GM12878 (cell line): ENCODE data around the gene MBD3L2B. TPM values are rescaled to one million over a fixed set of nuclear protein-coding genes. Genes with fewer than 3 reads are reported as not detected.

Experiments used
- ATAC-seq: fragments of 200-7000 bp; cut with Tn5 transposase; 3 replicates; pipeline ENCODE4 v1.9.1; 2020; ENCODE audit warnings: mild to moderate bottlenecking, moderate library complexity
- BruUV-seq: library from RNA; stranded (reverse); fragments of 400-500 nt; replicated peaks from 2 replicates; lab custom pipeline; 2021; lab: Mats Ljungman, UMichigan
- CTCF ChIA-PET: fragments of 300-600 bp; sonication (Branson Sonifier 250); formaldehyde crosslinking; extraction: SDS; loops from one replicate; lab custom pipeline; 2021; ENCODE audit warnings: inconsistent platforms; lab: Yijun Ruan, JAX
- POLR2A ChIA-PET: fragments of 350-600 bp; formaldehyde crosslinking; extraction: SDS; loops from one replicate; lab custom pipeline; 2021; ENCODE audit warnings: inconsistent platforms; lab: Charles Lee
- RAD21 ChIA-PET: fragments of 300-600 bp; sonication (Branson Sonifier 250); formaldehyde crosslinking; loops from one replicate; lab custom pipeline; 2023; ENCODE audit warnings: antibody characterized with exemption; ENCODE audit not compliant: unreplicated experiment; lab: Charles Lee
- SMC1A ChIA-PET: fragments of 300-600 bp; sonication (Branson Sonifier 250); formaldehyde crosslinking; loops from one replicate; lab custom pipeline; 2023; ENCODE audit not compliant: unreplicated experiment, uncharacterized antibody; lab: Charles Lee
- DNase-seq: peaks from one replicate; pipeline ENCODE4 v3.0.0-alpha.2; 2011; ENCODE audit warnings: low read depth, low spot score
- FAIRE-seq: peaks from 3 replicates; lab custom pipeline; 2011; peaks lifted over from hg19 to GRCh38; lab: Jason Lieb, UNC
- H2AFZ ChIP-seq: 2 replicates; pipeline ENCODE4 v1.6.0; 2011; ENCODE audit warnings: low read depth, low read length, control low read depth; ENCODE audit not compliant: control insufficient read depth
- H3K27ac ChIP-seq: 2 replicates; pipeline ENCODE4 v1.5.1; 2011; ENCODE audit warnings: control low read depth; ENCODE audit not compliant: control insufficient read depth, insufficient read depth
- H3K27me3 ChIP-seq, 2 experiments: replicated peaks in 1 of 2; 2 replicates each; pipeline versions ENCODE4 v1.6.0 to v1.6.1; 2011; ENCODE audit warnings: low read length in 1 of 2; ENCODE audit not compliant: control insufficient read depth in 2 of 2, insufficient read depth in 2 of 2
- H3K36me3 ChIP-seq, 2 experiments: 2 replicates each; pipeline ENCODE4 v1.5.1; 2011; ENCODE audit warnings: low read length in 1 of 2; ENCODE audit not compliant: control insufficient read depth in 2 of 2, insufficient read depth in 2 of 2
- H3K4me1 ChIP-seq: 2 replicates; pipeline ENCODE4 v1.6.1; 2011; ENCODE audit warnings: mild to moderate bottlenecking, low read length, moderate library complexity, mixed read lengths; ENCODE audit not compliant: control insufficient read depth, insufficient read depth
- H3K4me2 ChIP-seq: 2 replicates; pipeline ENCODE4 v1.6.0; 2011; ENCODE audit warnings: control low read depth; ENCODE audit not compliant: control insufficient read depth, insufficient read depth
- H3K4me3 ChIP-seq: fragments of 200-600 bp; sonication (generic); 2 replicates; pipeline ENCODE4 v1.5.1; 2016
- H3K79me2 ChIP-seq: 2 replicates; pipeline ENCODE4 v1.6.0; 2011; ENCODE audit warnings: low read length; ENCODE audit not compliant: control insufficient read depth, insufficient read depth
- H3K9ac ChIP-seq: 2 replicates; pipeline ENCODE4 v1.8.0; 2011; ENCODE audit warnings: low read length, control low read depth, mixed read lengths; ENCODE audit not compliant: control insufficient read depth, insufficient read depth
- H3K9me3 ChIP-seq: replicated peaks from 3 replicates; pipeline ENCODE4 v1.5.1; 2011; ENCODE audit warnings: mild to moderate bottlenecking, low read length; ENCODE audit not compliant: control insufficient read depth, insufficient read depth
- H4K20me1 ChIP-seq: 2 replicates; pipeline ENCODE4 v1.6.0; 2011; ENCODE audit not compliant: control insufficient read depth, insufficient read depth
- FOS ChIP-seq: IDR thresholded peaks from 3 replicates; pipeline ENCODE4 v1.6.1; 2011; ENCODE audit warnings: borderline replicate concordance; ENCODE audit not compliant: insufficient read length; ENCODE audit errors: extremely low read depth
- HCFC1 ChIP-seq: fragments of 150-350 bp; IDR thresholded peaks from 2 replicates; pipeline ENCODE4 v1.6.1; 2014; ENCODE audit warnings: low read length
- IKZF1 ChIP-seq: fragments of 450-650 bp; conservative IDR thresholded peaks from 2 replicates; pipeline ENCODE4 v1.6.1; 2017; ENCODE audit warnings: antibody characterized with exemption, mild to moderate bottlenecking
- IKZF2 ChIP-seq, 2 experiments: fragments of 450-650 bp; IDR thresholded peaks; 2 replicates each; pipeline ENCODE4 v1.6.1; 2017; ENCODE audit warnings: mild to moderate bottlenecking in 2 of 2, moderate library complexity in 2 of 2
- MTA2 ChIP-seq: fragments of 450-650 bp; IDR thresholded peaks from 2 replicates; pipeline ENCODE4 v1.6.1; 2016; ENCODE audit warnings: low read depth, mild to moderate bottlenecking, moderate library complexity
- NRF1 ChIP-seq: conservative IDR thresholded peaks from 2 replicates; pipeline ENCODE4 v1.6.1; 2011; ENCODE audit warnings: mild to moderate bottlenecking, low read depth, low read length, improper control_type of control experiment
- SPI1 ChIP-seq: IDR thresholded peaks from 2 replicates; pipeline ENCODE4 v1.6.1; 2011; ENCODE audit warnings: low read depth, mild to moderate bottlenecking, low read length, moderate library complexity, borderline replicate concordance; ENCODE audit not compliant: insufficient read depth
- SREBF2 ChIP-seq: IDR thresholded peaks from 2 replicates; pipeline ENCODE4 v1.6.1; 2012; ENCODE audit warnings: mild to moderate bottlenecking, low read length
- ZBED1 ChIP-seq: IDR thresholded peaks from 2 replicates; pipeline ENCODE4 v1.6.1; 2016; ENCODE audit warnings: borderline replicate concordance
- ZNF622 ChIP-seq: fragments of 450-650 bp; IDR thresholded peaks from 2 replicates; pipeline ENCODE4 v1.6.1; 2017; ENCODE audit warnings: mild to moderate bottlenecking, inconsistent platforms
- WGBS: methylation state at CpG from one replicate; pipeline ENCODE4 v1.1.6; 2016; ENCODE audit warnings: low lambda C conversion rate; ENCODE audit not compliant: insufficient replicate concordance, insufficient coverage; ENCODE audit errors: missing lambda C conversion rate; 5-methylcytosine and 5-hydroxymethylcytosine counted together
- in situ Hi-C: fragments of 300-500 bp; cut with MboI; formaldehyde crosslinking; loops from 9 replicates; pipeline ENCODE4 v1.14.3; 2018; ENCODE audit warnings: mixed read lengths
- intact Hi-C: fragments of 100-400 bp; cut with micrococcal nuclease; formaldehyde crosslinking; loops from one replicate; pipeline ENCODE4 v1.14.2; 2022; ENCODE audit not compliant: unreplicated experiment
- polyA plus RNA-seq, 11 experiments: library from polyadenylated mRNA; depleted of rRNA in 4 of 11; unstranded in 6 of 11; stranded (reverse) in 5 of 11; fragments of >200 nt; fragmentation: Nextera tagmentation in 4 of 11; fragmentation: Illumina TruSeq in 1 of 11; extraction: Ambion mirVana in 4 of 11; extraction: Trizol in 1 of 11; gene quantifications; 1 replicate in 1 of 11; 2 replicates in 10 of 11; pipeline versions ENCODE4 v1.2.1 to v1.2.3, GENCODE V29; 2011 to 2016; ENCODE audit warnings: inconsistent platforms in 2 of 11, missing spikeins in 2 of 11, low read depth in 1 of 11
- total RNA-seq, 4 experiments: library from RNA; depleted of rRNA in 3 of 4; stranded (reverse); fragments of >200 nt in 3 of 4; fragmentation: Illumina TruSeq in 1 of 4; extraction: Trizol in 1 of 4; gene quantifications; 2 replicates each; pipeline versions ENCODE4 v1.2.1 to v1.2.3, GENCODE V29; 2013 to 2021
- TF ChIP-seq, protein P1 (sequence below): fragments of 450-650 bp; IDR thresholded peaks from 2 replicates; pipeline ENCODE4 v1.6.1; 2017; ENCODE audit warnings: low read depth, mild to moderate bottlenecking, moderate library complexity
- TF ChIP-seq, protein P2 (sequence below): fragments of 450-650 bp; IDR thresholded peaks from 2 replicates; pipeline ENCODE4 v1.6.1; 2017; ENCODE audit warnings: mild to moderate bottlenecking, moderate library complexity

The MBD3L2B gene
- total and polyA plus RNA-seq, 10 of the 15 experiments (the other 5 are each of a cell fraction or from before 2014, with no cell fraction given) = 0.10 TPM; not detected in 9

DNA sequence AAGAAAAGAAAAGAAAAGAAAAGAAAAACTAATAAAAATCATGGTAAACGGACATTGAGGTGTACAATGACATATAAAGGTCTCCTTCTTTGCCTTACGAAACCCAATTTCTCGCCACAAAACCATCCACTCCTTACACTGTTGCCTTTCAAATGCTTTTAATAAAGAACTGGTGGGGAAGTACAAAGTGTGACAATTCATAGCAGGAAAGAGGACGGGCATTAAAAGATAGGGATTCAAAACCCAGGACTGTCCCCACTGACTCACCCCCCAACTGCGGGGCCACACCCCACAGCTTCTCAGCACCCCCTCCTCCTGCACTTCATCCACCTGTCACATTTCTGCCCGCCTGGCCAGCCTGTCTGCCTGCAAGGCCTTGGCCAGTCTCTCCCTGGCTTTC, 2.4 kb downstream of the MBD3L2B start:
- H3K4me3 ChIP-seq = no peak overlapping the region
- no peak for TF ChIP-seq ZBED1
- TF ChIP-seq ZNF622 = no peak
- TF ChIP-seq, protein P1, sequence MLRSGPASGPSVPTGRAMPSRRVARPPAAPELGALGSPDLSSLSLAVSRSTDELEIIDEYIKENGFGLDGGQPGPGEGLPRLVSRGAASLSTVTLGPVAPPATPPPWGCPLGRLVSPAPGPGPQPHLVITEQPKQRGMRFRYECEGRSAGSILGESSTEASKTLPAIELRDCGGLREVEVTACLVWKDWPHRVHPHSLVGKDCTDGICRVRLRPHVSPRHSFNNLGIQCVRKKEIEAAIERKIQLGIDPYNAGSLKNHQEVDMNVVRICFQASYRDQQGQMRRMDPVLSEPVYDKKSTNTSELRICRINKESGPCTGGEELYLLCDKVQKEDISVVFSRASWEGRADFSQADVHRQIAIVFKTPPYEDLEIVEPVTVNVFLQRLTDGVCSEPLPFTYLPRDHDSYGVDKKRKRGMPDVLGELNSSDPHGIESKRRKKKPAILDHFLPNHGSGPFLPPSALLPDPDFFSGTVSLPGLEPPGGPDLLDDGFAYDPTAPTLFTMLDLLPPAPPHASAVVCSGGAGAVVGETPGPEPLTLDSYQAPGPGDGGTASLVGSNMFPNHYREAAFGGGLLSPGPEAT = peak; percentile 42; the same call in 1 of the 2 replicates
- peak; percentile 78 for TF ChIP-seq IKZF1
- TF ChIP-seq SPI1 = no peak
- no peak for TF ChIP-seq SREBF2
- TF ChIP-seq IKZF2 (IDR thresholded peaks at IDR 0.05) = peak; percentile 56 to 71; a peak in 3 of 4 replicates
- no peak for TF ChIP-seq NRF1
- TF ChIP-seq MTA2 = peak; percentile 70
- TF ChIP-seq, protein P2, sequence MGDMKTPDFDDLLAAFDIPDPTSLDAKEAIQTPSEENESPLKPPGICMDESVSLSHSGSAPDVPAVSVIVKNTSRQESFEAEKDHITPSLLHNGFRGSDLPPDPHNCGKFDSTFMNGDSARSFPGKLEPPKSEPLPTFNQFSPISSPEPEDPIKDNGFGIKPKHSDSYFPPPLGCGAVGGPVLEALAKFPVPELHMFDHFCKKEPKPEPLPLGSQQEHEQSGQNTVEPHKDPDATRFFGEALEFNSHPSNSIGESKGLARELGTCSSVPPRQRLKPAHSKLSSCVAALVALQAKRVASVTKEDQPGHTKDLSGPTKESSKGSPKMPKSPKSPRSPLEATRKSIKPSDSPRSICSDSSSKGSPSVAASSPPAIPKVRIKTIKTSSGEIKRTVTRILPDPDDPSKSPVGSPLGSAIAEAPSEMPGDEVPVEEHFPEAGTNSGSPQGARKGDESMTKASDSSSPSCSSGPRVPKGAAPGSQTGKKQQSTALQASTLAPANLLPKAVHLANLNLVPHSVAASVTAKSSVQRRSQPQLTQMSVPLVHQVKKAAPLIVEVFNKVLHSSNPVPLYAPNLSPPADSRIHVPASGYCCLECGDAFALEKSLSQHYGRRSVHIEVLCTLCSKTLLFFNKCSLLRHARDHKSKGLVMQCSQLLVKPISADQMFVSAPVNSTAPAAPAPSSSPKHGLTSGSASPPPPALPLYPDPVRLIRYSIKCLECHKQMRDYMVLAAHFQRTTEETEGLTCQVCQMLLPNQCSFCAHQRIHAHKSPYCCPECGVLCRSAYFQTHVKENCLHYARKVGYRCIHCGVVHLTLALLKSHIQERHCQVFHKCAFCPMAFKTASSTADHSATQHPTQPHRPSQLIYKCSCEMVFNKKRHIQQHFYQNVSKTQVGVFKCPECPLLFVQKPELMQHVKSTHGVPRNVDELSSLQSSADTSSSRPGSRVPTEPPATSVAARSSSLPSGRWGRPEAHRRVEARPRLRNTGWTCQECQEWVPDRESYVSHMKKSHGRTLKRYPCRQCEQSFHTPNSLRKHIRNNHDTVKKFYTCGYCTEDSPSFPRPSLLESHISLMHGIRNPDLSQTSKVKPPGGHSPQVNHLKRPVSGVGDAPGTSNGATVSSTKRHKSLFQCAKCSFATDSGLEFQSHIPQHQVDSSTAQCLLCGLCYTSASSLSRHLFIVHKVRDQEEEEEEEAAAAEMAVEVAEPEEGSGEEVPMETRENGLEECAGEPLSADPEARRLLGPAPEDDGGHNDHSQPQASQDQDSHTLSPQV = 0 out of 2 replicates have a peak, but pooled peaks have one; percentile 30
- TF ChIP-seq FOS = no peak
- TF ChIP-seq HCFC1 = no peak
- no peaks in the 10 kb centered on the region for H3K27me3 ChIP-seq
- RAD21 ChIA-PET = no interaction called here
- intact Hi-C loops (no loop called here), in situ Hi-C loops (no loop called here)
- DNase-seq (no peak), FAIRE-seq (no peak), ATAC-seq (peak; percentile 84)
- no peaks in the 10 kb centered on the region for H3K36me3 ChIP-seq
- no peaks in the 10 kb centered on the region; the same call in 1 of the 2 replicates for H3K4me1 ChIP-seq
- SMC1A ChIA-PET = no interaction called here
- no peak overlapping the region for H3K27ac ChIP-seq
- H3K9ac ChIP-seq = no peak overlapping the region
- POLR2A ChIA-PET = no interaction called here
- BruUV-seq = no TSS peak
- CTCF ChIA-PET = no interaction called here
- H2AFZ ChIP-seq = no peak overlapping the region
- no peak overlapping the region for H3K4me2 ChIP-seq
- H3K79me2 ChIP-seq = no peaks in the 10 kb centered on the region
- no peaks in the 10 kb centered on the region; the same call in 2 of the 3 replicates for H3K9me3 ChIP-seq
- no peaks in the 10 kb centered on the region for H4K20me1 ChIP-seq
- 47% methylated on average over 6 of the region's 6 CpGs for WGBS
